Activated CD8-positive, alpha-beta T cell treated with anti-CD3 and anti-CD28 coated beads for 36 hours (primary cell): ENCODE results near the gene HBG1. TPM values are rescaled to one million over a fixed set of nuclear protein-coding genes. Genes with fewer than 3 reads are reported as not detected.

ENCODE experiments used
- ATAC-seq: fragments of 200-7000 bp; cut with Tn5 transposase; one replicate; pipeline ENCODE4 v1.10.0; 2021; ENCODE audit warnings: mild to moderate bottlenecking, moderate library complexity
- CTCF ChIA-PET: fragments of 350-600 bp; sonication (Branson Sonifier 250); formaldehyde crosslinking; loops from one replicate; lab custom pipeline; 2021; ENCODE audit warnings: antibody characterized with exemption; lab: Charles Lee
- POLR2A ChIA-PET: fragments of 350-600 bp; sonication (Branson Sonifier 250); formaldehyde crosslinking; loops from one replicate; lab custom pipeline; 2021; ENCODE audit warnings: antibody characterized with exemption; lab: Charles Lee
- DNase-seq: peaks from one replicate; pipeline ENCODE4 v3.0.0-alpha.2; 2020
- H3K27ac Mint-ChIP-seq: one replicate; pipeline ENCODE4 v1.8.0; 2021; ENCODE audit warnings: mild to moderate bottlenecking, mixed read lengths
- H3K27me3 Mint-ChIP-seq: one replicate; pipeline ENCODE4 v1.8.0; 2021; ENCODE audit warnings: mixed read lengths
- H3K36me3 Mint-ChIP-seq: one replicate; pipeline ENCODE4 v1.8.0; 2021; ENCODE audit warnings: low read depth, mixed read lengths
- H3K4me1 Mint-ChIP-seq: one replicate; pipeline ENCODE4 v1.8.0; 2021; ENCODE audit warnings: low read depth, mixed read lengths
- H3K4me3 Mint-ChIP-seq: one replicate; pipeline ENCODE4 v1.8.0; 2021; ENCODE audit warnings: mild to moderate bottlenecking, moderate library complexity, mixed read lengths
- H3K9me3 Mint-ChIP-seq: one replicate; pipeline ENCODE4 v1.8.0; 2021; ENCODE audit warnings: mixed read lengths
- intact Hi-C: fragments of 100-400 bp; cut with micrococcal nuclease; formaldehyde crosslinking; loops from one replicate; pipeline ENCODE4 v1.10.0; 2022
- total RNA-seq, 2 experiments: library from RNA; stranded (reverse); gene quantifications; one replicate each; pipeline ENCODE4 v1.2.3, GENCODE V29; 2021
- TF ChIP-seq, protein P1 (sequence below): fragments of 200-600 bp; IDR thresholded peaks from one replicate; pipeline ENCODE4 v1.8.0; 2022; ENCODE audit warnings: antibody characterized with exemption, mild to moderate bottlenecking

Gene HBG1
- total RNA-seq, 2 experiments from 2014 or later, result not detected

DNA sequence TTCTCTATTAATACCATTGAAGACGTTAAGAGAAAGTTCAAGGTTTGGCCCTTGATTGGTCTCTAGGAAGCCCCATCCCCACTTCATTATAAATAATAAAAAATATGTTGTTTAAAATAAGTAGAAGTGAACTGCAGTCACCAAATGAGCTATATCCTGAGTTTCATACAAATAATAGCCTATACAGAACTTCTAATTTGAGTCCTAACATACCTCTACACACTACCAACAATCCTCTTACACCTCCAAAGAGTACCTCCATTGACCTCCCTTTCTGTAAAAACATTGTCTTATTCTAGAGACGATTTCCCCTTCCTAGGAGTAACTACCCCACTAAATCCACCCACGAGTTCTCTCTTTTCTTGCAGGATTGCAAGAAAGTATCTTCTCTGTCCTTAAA, 8.2 kb downstream of the HBG1 start:
- intact Hi-C loops, result no loop called here
- H3K36me3 Mint-ChIP-seq, result no peaks in the 10 kb centered on the region
- H3K9me3 Mint-ChIP-seq, result no peaks in the 10 kb centered on the region
- CTCF ChIA-PET, result no interaction called here
- TF ChIP-seq, protein P1, sequence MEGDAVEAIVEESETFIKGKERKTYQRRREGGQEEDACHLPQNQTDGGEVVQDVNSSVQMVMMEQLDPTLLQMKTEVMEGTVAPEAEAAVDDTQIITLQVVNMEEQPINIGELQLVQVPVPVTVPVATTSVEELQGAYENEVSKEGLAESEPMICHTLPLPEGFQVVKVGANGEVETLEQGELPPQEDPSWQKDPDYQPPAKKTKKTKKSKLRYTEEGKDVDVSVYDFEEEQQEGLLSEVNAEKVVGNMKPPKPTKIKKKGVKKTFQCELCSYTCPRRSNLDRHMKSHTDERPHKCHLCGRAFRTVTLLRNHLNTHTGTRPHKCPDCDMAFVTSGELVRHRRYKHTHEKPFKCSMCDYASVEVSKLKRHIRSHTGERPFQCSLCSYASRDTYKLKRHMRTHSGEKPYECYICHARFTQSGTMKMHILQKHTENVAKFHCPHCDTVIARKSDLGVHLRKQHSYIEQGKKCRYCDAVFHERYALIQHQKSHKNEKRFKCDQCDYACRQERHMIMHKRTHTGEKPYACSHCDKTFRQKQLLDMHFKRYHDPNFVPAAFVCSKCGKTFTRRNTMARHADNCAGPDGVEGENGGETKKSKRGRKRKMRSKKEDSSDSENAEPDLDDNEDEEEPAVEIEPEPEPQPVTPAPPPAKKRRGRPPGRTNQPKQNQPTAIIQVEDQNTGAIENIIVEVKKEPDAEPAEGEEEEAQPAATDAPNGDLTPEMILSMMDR, result no peak
- ATAC-seq (no peak), DNase-seq (no peak)
- H3K4me3 Mint-ChIP-seq, result no peak overlapping the region
- no peaks in the 10 kb centered on the region for H3K4me1 Mint-ChIP-seq
- POLR2A ChIA-PET, result no interaction called here
- H3K27me3 Mint-ChIP-seq, result peaks cover 5% of the 10 kb centered on the region
- H3K27ac Mint-ChIP-seq, result no peak overlapping the region

DNA sequence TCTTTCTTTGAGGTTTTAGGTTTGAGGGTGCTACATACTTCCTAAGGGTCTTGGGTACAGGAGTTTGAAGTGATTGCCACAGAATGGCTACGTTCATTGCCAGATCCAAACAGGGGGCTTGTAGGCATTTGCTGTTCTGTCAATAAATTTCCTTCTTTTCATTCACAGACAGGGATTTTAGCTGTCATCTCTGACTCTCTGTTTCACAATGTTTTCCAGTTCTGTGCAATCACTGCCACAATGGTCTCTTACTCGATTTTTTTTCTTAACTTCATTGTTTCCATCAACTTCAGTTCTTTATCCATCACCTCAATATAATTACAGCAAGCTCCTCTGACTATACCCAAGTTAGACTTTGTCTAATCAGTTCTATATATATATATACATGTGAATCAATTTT, 9.2 kb downstream of the HBG1 start:
- no peaks in the 10 kb centered on the region for H3K36me3 Mint-ChIP-seq

DNA sequence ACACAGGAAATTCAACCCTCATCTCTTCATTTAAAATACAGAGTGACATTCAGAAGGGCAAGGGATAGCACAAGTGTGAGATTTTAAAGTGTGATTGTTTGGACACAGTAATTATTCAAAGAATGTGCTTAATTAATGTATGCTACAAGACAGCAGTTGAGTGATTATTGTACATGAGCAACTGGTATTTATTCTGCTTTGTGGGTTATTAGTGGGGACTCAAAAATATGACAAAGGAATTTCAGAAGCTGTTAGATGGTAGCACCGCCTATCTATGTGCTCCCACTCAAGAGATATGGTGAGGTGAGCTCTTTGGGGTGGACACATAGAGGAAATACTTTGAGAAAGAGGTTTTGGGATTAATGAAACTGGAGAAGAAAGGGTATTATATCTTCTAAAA, 9.6 kb downstream of the HBG1 start:
- H3K4me1 Mint-ChIP-seq, result no peaks in the 10 kb centered on the region
- H3K27me3 Mint-ChIP-seq, result peaks cover 3% of the 10 kb centered on the region
- ChIA-PET CTCF (no interaction called here), POLR2A (interaction anchor here (0.5 kb wide), 1 partner anchor 595 kb away, joined by 3 read pairs; no protein-coding TSS in a partner anchor)
- H3K27ac Mint-ChIP-seq, result no peak overlapping the region
- intact Hi-C loops, result no loop called here
- no peak overlapping the region for H3K4me3 Mint-ChIP-seq
- no peaks in the 10 kb centered on the region for H3K9me3 Mint-ChIP-seq
- TF ChIP-seq, protein P1, result no peak
- H3K36me3 Mint-ChIP-seq, result no peaks in the 10 kb centered on the region
- DNase-seq, result no peak
- ATAC-seq, result no peak

More for the DNA sequence above, 9.2 kb downstream of the HBG1 start:
- intact Hi-C loops, result no loop called here
- DNase-seq (no peak), ATAC-seq (no peak)
- Mint-ChIP-seq H3K9me3 (no peaks in the 10 kb centered on the region), H3K4me3 (no peak overlapping the region), H3K4me1 (no peaks in the 10 kb centered on the region), H3K27me3 (peaks cover 3% of the 10 kb centered on the region), H3K27ac (no peak overlapping the region)
- CTCF ChIA-PET, result no interaction called here
- POLR2A ChIA-PET, result interaction anchor here (0.5 kb wide), 1 partner anchor 595 kb away, joined by 3 read pairs; no protein-coding TSS in a partner anchor
- TF ChIP-seq, protein P1, result no peak

DNA sequence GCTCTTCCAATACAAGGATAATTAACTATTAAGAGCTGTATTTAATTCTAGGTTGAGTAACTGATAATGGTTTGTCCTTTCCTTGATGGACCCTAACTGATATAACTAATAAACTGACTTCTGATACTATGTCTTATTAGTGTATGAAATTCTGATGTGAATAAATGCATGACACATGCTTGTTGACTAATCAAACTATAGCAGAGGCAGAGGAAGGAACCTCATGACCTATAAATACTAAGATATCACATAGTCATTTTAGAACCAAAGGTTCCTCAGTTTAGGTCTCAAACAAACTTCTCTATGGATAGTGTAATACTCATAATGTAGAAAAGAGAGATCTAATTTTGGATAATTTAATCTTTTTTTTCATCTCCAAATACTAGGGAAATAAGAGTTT, 10.6 kb downstream of the HBG1 start:
- no peaks in the 10 kb centered on the region for H3K9me3 Mint-ChIP-seq
- ChIA-PET CTCF (no interaction called here), POLR2A (no interaction called here)
- DNase-seq (no peak), ATAC-seq (no peak)
- H3K36me3 Mint-ChIP-seq, result no peaks in the 10 kb centered on the region
- no peak overlapping the region for H3K4me3 Mint-ChIP-seq
- no peaks in the 10 kb centered on the region for H3K4me1 Mint-ChIP-seq
- H3K27me3 Mint-ChIP-seq, result peaks cover 3% of the 10 kb centered on the region
- TF ChIP-seq, protein P1, result no peak
- intact Hi-C loops, result no loop called here
- no peak overlapping the region for H3K27ac Mint-ChIP-seq

DNA sequence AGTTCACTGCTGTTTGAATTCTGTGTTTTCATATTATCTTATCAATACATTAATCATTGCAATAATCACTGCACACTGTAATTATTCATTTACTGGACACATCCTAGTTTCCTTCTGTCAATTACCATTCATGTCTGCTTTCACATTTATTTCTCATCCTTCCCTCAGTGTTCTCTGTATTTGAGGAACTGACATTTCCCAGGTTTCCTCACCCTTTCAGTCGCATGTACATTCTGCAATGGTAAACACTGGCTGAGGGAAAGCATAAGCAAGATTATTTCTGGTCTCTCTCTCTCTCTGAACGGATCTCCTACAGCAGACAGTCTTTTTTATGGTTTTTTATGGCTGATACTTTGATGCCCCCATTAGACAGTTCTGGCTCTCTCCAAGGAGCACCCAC, 11.2 kb downstream of the HBG1 start:
- intact Hi-C loops, result no loop called here
- Mint-ChIP-seq H3K9me3 (no peaks in the 10 kb centered on the region), H3K27ac (no peak overlapping the region), H3K4me3 (no peak overlapping the region), H3K36me3 (no peaks in the 10 kb centered on the region), H3K4me1 (no peaks in the 10 kb centered on the region), H3K27me3 (peaks cover 3% of the 10 kb centered on the region)
- TF ChIP-seq, protein P1, result no peak
- ChIA-PET POLR2A (no interaction called here), CTCF (interaction anchor here (0.6 kb wide), 1 partner anchor 1060 kb away, joined by 4 read pairs; no protein-coding TSS in a partner anchor)
- DNase-seq (no peak), ATAC-seq (no peak)
